ENCODE measurements around the gene CD200. TPM values are rescaled to one million over a fixed set of nuclear protein-coding genes. Genes with fewer than 3 reads are reported as not detected.

CD200 gene
- total and polyA plus RNA-seq, 4 donors: 0.10 to 0.28 (median 0.20) TPM

- TF ChIP-seq, protein P1, sequence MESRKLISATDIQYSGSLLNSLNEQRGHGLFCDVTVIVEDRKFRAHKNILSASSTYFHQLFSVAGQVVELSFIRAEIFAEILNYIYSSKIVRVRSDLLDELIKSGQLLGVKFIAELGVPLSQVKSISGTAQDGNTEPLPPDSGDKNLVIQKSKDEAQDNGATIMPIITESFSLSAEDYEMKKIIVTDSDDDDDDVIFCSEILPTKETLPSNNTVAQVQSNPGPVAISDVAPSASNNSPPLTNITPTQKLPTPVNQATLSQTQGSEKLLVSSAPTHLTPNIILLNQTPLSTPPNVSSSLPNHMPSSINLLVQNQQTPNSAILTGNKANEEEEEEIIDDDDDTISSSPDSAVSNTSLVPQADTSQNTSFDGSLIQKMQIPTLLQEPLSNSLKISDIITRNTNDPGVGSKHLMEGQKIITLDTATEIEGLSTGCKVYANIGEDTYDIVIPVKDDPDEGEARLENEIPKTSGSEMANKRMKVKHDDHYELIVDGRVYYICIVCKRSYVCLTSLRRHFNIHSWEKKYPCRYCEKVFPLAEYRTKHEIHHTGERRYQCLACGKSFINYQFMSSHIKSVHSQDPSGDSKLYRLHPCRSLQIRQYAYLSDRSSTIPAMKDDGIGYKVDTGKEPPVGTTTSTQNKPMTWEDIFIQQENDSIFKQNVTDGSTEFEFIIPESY (IDR thresholded peaks at IDR 0.05): no peak
- TF ChIP-seq, protein P2, sequence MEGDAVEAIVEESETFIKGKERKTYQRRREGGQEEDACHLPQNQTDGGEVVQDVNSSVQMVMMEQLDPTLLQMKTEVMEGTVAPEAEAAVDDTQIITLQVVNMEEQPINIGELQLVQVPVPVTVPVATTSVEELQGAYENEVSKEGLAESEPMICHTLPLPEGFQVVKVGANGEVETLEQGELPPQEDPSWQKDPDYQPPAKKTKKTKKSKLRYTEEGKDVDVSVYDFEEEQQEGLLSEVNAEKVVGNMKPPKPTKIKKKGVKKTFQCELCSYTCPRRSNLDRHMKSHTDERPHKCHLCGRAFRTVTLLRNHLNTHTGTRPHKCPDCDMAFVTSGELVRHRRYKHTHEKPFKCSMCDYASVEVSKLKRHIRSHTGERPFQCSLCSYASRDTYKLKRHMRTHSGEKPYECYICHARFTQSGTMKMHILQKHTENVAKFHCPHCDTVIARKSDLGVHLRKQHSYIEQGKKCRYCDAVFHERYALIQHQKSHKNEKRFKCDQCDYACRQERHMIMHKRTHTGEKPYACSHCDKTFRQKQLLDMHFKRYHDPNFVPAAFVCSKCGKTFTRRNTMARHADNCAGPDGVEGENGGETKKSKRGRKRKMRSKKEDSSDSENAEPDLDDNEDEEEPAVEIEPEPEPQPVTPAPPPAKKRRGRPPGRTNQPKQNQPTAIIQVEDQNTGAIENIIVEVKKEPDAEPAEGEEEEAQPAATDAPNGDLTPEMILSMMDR (IDR thresholded peaks at IDR 0.05; ENCODE audit: low read depth, low read length, missing input control): no peak
- no peak for TF ChIP-seq NR2F2 (IDR thresholded peaks at IDR 0.05)
- no peak for TF ChIP-seq FOXA2 (IDR thresholded peaks at IDR 0.05)
- TF ChIP-seq, protein P3, sequence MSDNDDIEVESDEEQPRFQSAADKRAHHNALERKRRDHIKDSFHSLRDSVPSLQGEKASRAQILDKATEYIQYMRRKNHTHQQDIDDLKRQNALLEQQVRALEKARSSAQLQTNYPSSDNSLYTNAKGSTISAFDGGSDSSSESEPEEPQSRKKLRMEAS (IDR thresholded peaks at IDR 0.05): no peak
- no peak for TF ChIP-seq SP1 (IDR thresholded peaks at IDR 0.05)
- TF ChIP-seq REST (IDR thresholded peaks at IDR 0.05): no peak
- 93% methylated on average over 2 of the region's 2 CpGs for WGBS
- H3K27ac ChIP-seq (ENCODE audit: low read depth in 1 of 2, low read length in 2 of 2): no peak overlapping the region
- no peak overlapping the region for H3K9ac ChIP-seq (ENCODE audit: low read depth in 1 of 2, low read length in 2 of 2)
- peaks cover 0 to 3% (median 2%) of the 10 kb centered on the region in 4 donors for H3K27me3 ChIP-seq (ENCODE audit: control insufficient read depth in 4 of 4, insufficient read depth in 4 of 4, low read length in 3 of 4)
- no peak overlapping the region for H3K4me3 ChIP-seq (ENCODE audit: low read depth in 1 of 3, low read length in 3 of 3)
- no peaks in the 10 kb centered on the region for H3K9me3 ChIP-seq (ENCODE audit: control insufficient read depth in 4 of 4, low read length in 3 of 4)
- H3K4me1 ChIP-seq (ENCODE audit: control insufficient read depth in 4 of 4, insufficient read depth in 4 of 4, low read length in 3 of 4): peaks cover 0 to 8% (median 2%) of the 10 kb centered on the region in 4 donors
- no peak for DNase-seq (ENCODE audit: low spot score)
- H3K36me3 ChIP-seq (ENCODE audit: control insufficient read depth in 4 of 4, insufficient read depth in 3 of 4, low read depth in 1 of 4, low read length in 3 of 4): no peaks in the 10 kb centered on the region
Observed at GRCh38 chr3:112335434-112335781, 2.5 kb downstream of the CD200 start.

DNA sequence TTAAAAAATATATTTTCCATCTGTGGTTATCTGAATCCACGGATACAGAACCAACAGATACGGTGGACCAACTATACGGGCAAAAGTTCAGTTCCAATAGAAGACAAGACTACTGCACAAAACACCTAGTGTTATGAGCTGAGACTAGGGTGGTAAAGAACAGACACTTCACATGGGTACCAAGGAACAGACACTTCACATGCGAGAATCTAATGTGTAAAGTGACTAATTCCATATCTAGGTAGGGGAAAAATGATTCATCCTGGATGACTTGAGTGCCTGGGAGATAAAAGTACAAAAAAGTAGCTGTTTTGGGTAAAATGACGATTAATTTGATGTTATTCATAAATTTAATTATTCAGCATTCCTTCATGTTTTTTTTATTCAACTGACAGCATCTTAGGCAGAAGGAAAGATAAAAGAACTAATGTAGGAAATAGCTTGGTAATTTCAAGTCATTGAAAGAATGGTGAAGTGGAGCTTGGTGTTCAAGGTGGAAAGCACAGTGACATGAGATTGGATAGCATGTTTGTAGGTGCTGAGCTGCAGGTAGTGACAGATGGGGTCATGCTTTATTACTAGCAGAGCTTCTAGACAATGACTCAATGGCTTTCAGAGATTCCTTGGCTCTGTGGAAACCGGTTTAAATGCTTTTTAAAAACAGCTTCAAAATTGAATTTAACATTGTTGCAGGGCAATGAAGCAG, 5.2 kb downstream of the CD200 start:
- no peak overlapping the region for H3K27ac ChIP-seq (ENCODE audit: low read depth in 1 of 2, low read length in 2 of 2)
- TF ChIP-seq ATF3 (IDR thresholded peaks at IDR 0.05) (no peak), TAF1 (conservative IDR thresholded peaks at IDR 0.05) (no peak), RAD21 (IDR thresholded peaks at IDR 0.05) (no peak), YY1 (IDR thresholded peaks at IDR 0.05) (no peak), NR2F2 (IDR thresholded peaks at IDR 0.05) (no peak), FOXA2 (IDR thresholded peaks at IDR 0.05) (no peak), EGR1 (IDR thresholded peaks at IDR 0.05; ENCODE audit: low read depth in 2 of 2) (no peak), HNF4G (IDR thresholded peaks at IDR 0.05) (no peak), REST (IDR thresholded peaks at IDR 0.05) (no peak), GABPA (IDR thresholded peaks at IDR 0.05 in 1 of 2, conservative IDR thresholded peaks at IDR 0.05 in 1 of 2) (no peak), SP1 (IDR thresholded peaks at IDR 0.05) (no peak)
- TF ChIP-seq, protein P1 (IDR thresholded peaks at IDR 0.05): no peak
- TF ChIP-seq, protein P3 (IDR thresholded peaks at IDR 0.05): no peak
- no peak for DNase-seq (ENCODE audit: low spot score)
- no peak overlapping the region for H3K9ac ChIP-seq (ENCODE audit: low read depth in 1 of 2, low read length in 2 of 2)
- no peaks in the 10 kb centered on the region for H3K36me3 ChIP-seq (ENCODE audit: control insufficient read depth in 4 of 4, insufficient read depth in 3 of 4, low read depth in 1 of 4, low read length in 3 of 4)
- peaks cover 0 to under 1% (median 0%) of the 10 kb centered on the region in 4 donors for H3K9me3 ChIP-seq (ENCODE audit: control insufficient read depth in 4 of 4, low read length in 3 of 4)
- no peak overlapping the region for H3K4me3 ChIP-seq (ENCODE audit: low read depth in 1 of 3, low read length in 3 of 3)
- peaks cover 0 to 3% (median under 1%) of the 10 kb centered on the region in 4 donors for H3K27me3 ChIP-seq (ENCODE audit: control insufficient read depth in 4 of 4, insufficient read depth in 4 of 4, low read length in 3 of 4)
- WGBS: 82% methylated on average over 6 of the region's 6 CpGs
- H3K4me1 ChIP-seq (ENCODE audit: control insufficient read depth in 4 of 4, insufficient read depth in 4 of 4, low read length in 3 of 4): peaks cover 0 to 4% (median 1%) of the 10 kb centered on the region in 4 donors
